HFF-Myc (cell line): ENCODE results near the gene CRYAB.

Experiments
- DNase-seq: peaks from one replicate; pipeline ENCODE4 v3.0.0-alpha.2; 2011; ENCODE audit warnings: low read depth; ENCODE audit errors: extremely low read depth
- H3K4me3 ChIP-seq: replicated peaks from 2 replicates; pipeline ENCODE4 v1.5.1; 2011; ENCODE audit warnings: low read depth, mild to moderate bottlenecking, control low read depth, low read length
- CTCF ChIP-seq: IDR thresholded peaks from 2 replicates; pipeline ENCODE4 v1.5.1; 2012; ENCODE audit warnings: mild to moderate bottlenecking, low read depth, low read length, control low read depth; ENCODE audit errors: missing control alignments

Gene CRYAB

GRCh38 chr11:111870522-111870885 is 41.1 kb downstream of the CRYAB start:
- H3K4me3 ChIP-seq, result peak overlapping the region; percentile 63
- no peak for DNase-seq
- no peak for TF ChIP-seq CTCF

- TF ChIP-seq CTCF, result no peak
- no peak for DNase-seq
- peak overlapping the region; percentile 63; the same call in 1 of the 2 replicates for H3K4me3 ChIP-seq
Measured at GRCh38 chr11:111870113-111870512, 41.5 kb downstream of the CRYAB start.

GRCh38 chr11:111860257-111860656 is 51.3 kb downstream of the CRYAB start:
- no peak for DNase-seq
- no peak overlapping the region for H3K4me3 ChIP-seq
- no peak for TF ChIP-seq CTCF
